GM23338 (cell line): ENCODE results near the gene MAFB. TPM values are rescaled to one million over a fixed set of nuclear protein-coding genes. Genes with fewer than 3 reads are reported as not detected.

Experiments used
- ATAC-seq: fragments of 200-7000 bp; cut with Tn5 transposase; 3 replicates; pipeline ENCODE4 v1.9.1; 2020
- DNase-seq: peaks from one replicate; pipeline ENCODE4 v3.0.0-alpha.2; 2015; ENCODE audit warnings: low spot score
- H2AFZ ChIP-seq: fragments of 200-600 bp; sonication (generic); 2 replicates; pipeline ENCODE4 v1.8.0; 2016; ENCODE audit warnings: antibody characterized with exemption, mild to moderate bottlenecking, moderate library complexity
- H3F3A ChIP-seq: fragments of 200-600 bp; sonication (generic); replicated peaks from 2 replicates; pipeline ENCODE4 v1.8.0; 2017; ENCODE audit warnings: antibody characterized with exemption, mixed run types, low read depth
- H3K27ac ChIP-seq: fragments of 200-600 bp; sonication (generic); 2 replicates; pipeline ENCODE4 v1.6.1; 2016; ENCODE audit warnings: low read depth
- H3K27me3 ChIP-seq: fragments of 200-600 bp; sonication (generic); 2 replicates; pipeline ENCODE4 v1.8.0; 2016; ENCODE audit warnings: mild to moderate bottlenecking, mixed run types, moderate library complexity; ENCODE audit not compliant: insufficient read depth
- H3K36me3 ChIP-seq: fragments of 200-600 bp; sonication (generic); 2 replicates; pipeline ENCODE4 v1.8.0; 2016; ENCODE audit warnings: mild to moderate bottlenecking; ENCODE audit not compliant: insufficient read depth
- H3K4me1 ChIP-seq: fragments of 200-600 bp; sonication (generic); 2 replicates; pipeline ENCODE4 v1.8.0; 2016; ENCODE audit warnings: mild to moderate bottlenecking, moderate library complexity; ENCODE audit not compliant: insufficient read depth
- H3K4me2 ChIP-seq: fragments of 200-600 bp; sonication (generic); 2 replicates; pipeline ENCODE4 v1.7.1; 2017; ENCODE audit warnings: mixed run types
- H3K4me3 ChIP-seq: fragments of 200-600 bp; sonication (generic); 2 replicates; pipeline ENCODE4 v1.6.1; 2016; ENCODE audit warnings: mixed run types
- H3K79me2 ChIP-seq: fragments of 200-600 bp; sonication (generic); replicated peaks from 2 replicates; pipeline ENCODE4 v1.8.0; 2017; ENCODE audit warnings: mild to moderate bottlenecking; ENCODE audit not compliant: insufficient read depth
- H3K9me2 ChIP-seq: fragments of 200-600 bp; sonication (generic); 2 replicates; pipeline ENCODE4 v1.8.0; 2017; ENCODE audit not compliant: insufficient read depth
- H4K20me1 ChIP-seq: fragments of 200-600 bp; sonication (generic); replicated peaks from 2 replicates; pipeline ENCODE4 v1.8.0; 2017; ENCODE audit warnings: mild to moderate bottlenecking; ENCODE audit not compliant: insufficient read depth
- H3K27ac Mint-ChIP-seq: 2 replicates; pipeline ENCODE4 v1.8.0; 2020; ENCODE audit warnings: inconsistent platforms, mild to moderate bottlenecking, moderate library complexity, mixed read lengths
- H3K27me3 Mint-ChIP-seq: 3 replicates; pipeline ENCODE4 v1.8.0; 2022; ENCODE audit warnings: low read depth, mild to moderate bottlenecking, moderate library complexity, mixed read lengths, inconsistent platforms; ENCODE audit not compliant: insufficient read depth, poor library complexity
- H3K36me3 Mint-ChIP-seq: 3 replicates; pipeline ENCODE4 v1.8.0; 2021; ENCODE audit warnings: low read depth, mild to moderate bottlenecking, inconsistent platforms, moderate library complexity, mixed read lengths
- H3K4me1 Mint-ChIP-seq: 3 replicates; pipeline ENCODE4 v1.8.0; 2020; ENCODE audit warnings: mild to moderate bottlenecking, inconsistent platforms, mixed read lengths
- H3K4me3 Mint-ChIP-seq: 3 replicates; pipeline ENCODE4 v1.8.0; 2021; ENCODE audit warnings: moderate library complexity, mild to moderate bottlenecking, inconsistent platforms, mixed read lengths
- H3K9me3 Mint-ChIP-seq: 3 replicates; pipeline ENCODE4 v1.8.0; 2020; ENCODE audit warnings: moderate library complexity, mild to moderate bottlenecking, inconsistent platforms, mixed read lengths
- CREB1 ChIP-seq: fragments of 250-450 bp; sonication (Bioruptor Pico); IDR thresholded peaks from 2 replicates; pipeline ENCODE4 v1.5.0; 2020; ENCODE audit warnings: low read depth, mild to moderate bottlenecking, moderate library complexity
- EZH2phosphoT487 ChIP-seq: fragments of 200-600 bp; sonication (generic); IDR thresholded peaks from one replicate; pipeline ENCODE4 v1.8.1; 2018; ENCODE audit warnings: antibody characterized with exemption; ENCODE audit not compliant: unreplicated experiment
- JUNB ChIP-seq: IDR thresholded peaks from one replicate; pipeline ENCODE4 v1.6.1; 2016; ENCODE audit warnings: antibody characterized with exemption; ENCODE audit not compliant: unreplicated experiment
- NANOG ChIP-seq: IDR thresholded peaks from 2 replicates; pipeline ENCODE4 v1.6.1; 2016; ENCODE audit warnings: antibody characterized with exemption, borderline replicate concordance
- POLR2AphosphoS5 ChIP-seq: IDR thresholded peaks from 2 replicates; pipeline ENCODE4 v1.6.1; 2016; ENCODE audit warnings: antibody characterized with exemption, low read depth
- STAT1 ChIP-seq: IDR thresholded peaks from one replicate; pipeline ENCODE4 v1.6.1; 2016; ENCODE audit warnings: antibody characterized with exemption; ENCODE audit not compliant: unreplicated experiment
- ZNF114 ChIP-seq: fragments of 250-450 bp; sonication (Bioruptor Pico); IDR thresholded peaks from 2 replicates; pipeline ENCODE4 v1.5.0; 2020; ENCODE audit warnings: mild to moderate bottlenecking, moderate library complexity
- ZNF331 ChIP-seq: fragments of 250-450 bp; sonication (Bioruptor Pico); IDR thresholded peaks from 2 replicates; pipeline ENCODE4 v1.5.0; 2020; ENCODE audit warnings: low read depth, mild to moderate bottlenecking, moderate library complexity
- polyA plus RNA-seq: library from polyadenylated mRNA; unstranded; fragments of >200 nt; fragmentation: Nextera tagmentation; extraction: Ambion mirVana; gene quantifications from 2 replicates; pipeline ENCODE4 v1.2.1, GENCODE V29; 2016
- total RNA-seq: library from RNA; depleted of rRNA; stranded (reverse); fragments of >200 nt; shearing (Covaris generic); gene quantifications from 2 replicates; pipeline ENCODE4 v1.2.3, GENCODE V29; 2014
- TF ChIP-seq, protein P1 (sequence below): IDR thresholded peaks from 2 replicates; pipeline ENCODE4 v1.6.1; 2016; ENCODE audit warnings: antibody characterized with exemption
- TF ChIP-seq, protein P2 (sequence below), 2 experiments: fragments of 200-600 bp in 1 of 2; sonication (generic) in 1 of 2; conservative IDR thresholded peaks; 2 replicates each; pipeline versions ENCODE4 v1.5.1 to v1.6.1; 2016 to 2017; ENCODE audit warnings: antibody characterized with exemption in 2 of 2, low read depth in 2 of 2, mild to moderate bottlenecking in 2 of 2, moderate library complexity in 1 of 2
- TF ChIP-seq, protein P3 (sequence below): IDR thresholded peaks from one replicate; pipeline ENCODE4 v1.6.1; 2018; ENCODE audit warnings: antibody characterized with exemption; ENCODE audit not compliant: unreplicated experiment

Gene MAFB
- total and polyA plus RNA-seq, 2 experiments from 2014 or later = 1.6 to 2.3 TPM

DNA sequence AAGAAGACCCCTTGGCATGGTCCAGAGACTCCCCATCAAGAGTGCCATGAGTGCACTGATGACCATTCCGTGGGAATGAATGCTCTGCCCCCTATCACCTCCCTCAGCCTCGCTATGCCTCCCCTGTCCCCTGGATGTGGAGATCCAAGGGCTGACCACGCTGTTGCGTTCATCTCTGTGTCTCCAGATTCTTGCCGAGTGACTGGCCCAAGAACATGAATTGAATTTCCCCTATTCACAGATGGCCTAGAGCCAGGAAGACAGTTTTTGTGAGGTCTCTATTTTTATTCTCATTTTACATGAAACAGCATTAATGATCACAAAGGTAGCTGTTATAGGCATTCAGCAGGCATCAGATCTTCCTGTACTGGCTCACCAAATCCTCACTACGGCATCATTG, 33.6 kb downstream of the MAFB start (continued):
- TF ChIP-seq, protein P1, sequence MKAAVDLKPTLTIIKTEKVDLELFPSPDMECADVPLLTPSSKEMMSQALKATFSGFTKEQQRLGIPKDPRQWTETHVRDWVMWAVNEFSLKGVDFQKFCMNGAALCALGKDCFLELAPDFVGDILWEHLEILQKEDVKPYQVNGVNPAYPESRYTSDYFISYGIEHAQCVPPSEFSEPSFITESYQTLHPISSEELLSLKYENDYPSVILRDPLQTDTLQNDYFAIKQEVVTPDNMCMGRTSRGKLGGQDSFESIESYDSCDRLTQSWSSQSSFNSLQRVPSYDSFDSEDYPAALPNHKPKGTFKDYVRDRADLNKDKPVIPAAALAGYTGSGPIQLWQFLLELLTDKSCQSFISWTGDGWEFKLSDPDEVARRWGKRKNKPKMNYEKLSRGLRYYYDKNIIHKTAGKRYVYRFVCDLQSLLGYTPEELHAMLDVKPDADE = no peak
- TF ChIP-seq POLR2AphosphoS5 = no peak
- no peak for TF ChIP-seq JUNB
- no peak for TF ChIP-seq EZH2phosphoT487
- no peak for TF ChIP-seq ZNF331 (CRISPR knock-in tag)
- TF ChIP-seq, protein P2, sequence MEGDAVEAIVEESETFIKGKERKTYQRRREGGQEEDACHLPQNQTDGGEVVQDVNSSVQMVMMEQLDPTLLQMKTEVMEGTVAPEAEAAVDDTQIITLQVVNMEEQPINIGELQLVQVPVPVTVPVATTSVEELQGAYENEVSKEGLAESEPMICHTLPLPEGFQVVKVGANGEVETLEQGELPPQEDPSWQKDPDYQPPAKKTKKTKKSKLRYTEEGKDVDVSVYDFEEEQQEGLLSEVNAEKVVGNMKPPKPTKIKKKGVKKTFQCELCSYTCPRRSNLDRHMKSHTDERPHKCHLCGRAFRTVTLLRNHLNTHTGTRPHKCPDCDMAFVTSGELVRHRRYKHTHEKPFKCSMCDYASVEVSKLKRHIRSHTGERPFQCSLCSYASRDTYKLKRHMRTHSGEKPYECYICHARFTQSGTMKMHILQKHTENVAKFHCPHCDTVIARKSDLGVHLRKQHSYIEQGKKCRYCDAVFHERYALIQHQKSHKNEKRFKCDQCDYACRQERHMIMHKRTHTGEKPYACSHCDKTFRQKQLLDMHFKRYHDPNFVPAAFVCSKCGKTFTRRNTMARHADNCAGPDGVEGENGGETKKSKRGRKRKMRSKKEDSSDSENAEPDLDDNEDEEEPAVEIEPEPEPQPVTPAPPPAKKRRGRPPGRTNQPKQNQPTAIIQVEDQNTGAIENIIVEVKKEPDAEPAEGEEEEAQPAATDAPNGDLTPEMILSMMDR (conservative IDR thresholded peaks at IDR 0.05; ENCODE audit: low read depth in 2 of 2) = no peak
- no peak for TF ChIP-seq STAT1
- no peak for TF ChIP-seq NANOG
- no peak for TF ChIP-seq ZNF114

DNA sequence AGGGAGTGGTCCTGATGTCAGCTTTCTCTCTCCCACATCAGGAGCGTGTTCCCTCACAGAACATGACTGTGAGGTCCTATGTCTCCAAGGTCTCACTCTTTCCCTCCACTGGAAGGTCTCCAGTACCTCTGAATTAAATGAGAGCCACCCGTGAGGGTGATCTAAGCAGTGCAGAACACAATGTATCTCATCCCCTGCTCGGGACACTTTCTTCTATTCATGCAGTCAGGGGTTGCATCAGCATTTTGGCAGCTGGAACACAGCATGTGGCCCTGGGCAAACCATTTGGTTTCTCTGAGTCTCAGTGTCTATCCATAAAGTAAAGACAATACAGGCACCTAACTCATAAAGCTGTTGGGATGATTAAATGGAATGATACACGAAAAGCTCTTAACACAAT, 34.2 kb downstream of the MAFB start:
- H3K4me1 Mint-ChIP-seq = peaks cover 7% of the 10 kb centered on the region; the same call in 2 of the 3 replicates

DNA sequence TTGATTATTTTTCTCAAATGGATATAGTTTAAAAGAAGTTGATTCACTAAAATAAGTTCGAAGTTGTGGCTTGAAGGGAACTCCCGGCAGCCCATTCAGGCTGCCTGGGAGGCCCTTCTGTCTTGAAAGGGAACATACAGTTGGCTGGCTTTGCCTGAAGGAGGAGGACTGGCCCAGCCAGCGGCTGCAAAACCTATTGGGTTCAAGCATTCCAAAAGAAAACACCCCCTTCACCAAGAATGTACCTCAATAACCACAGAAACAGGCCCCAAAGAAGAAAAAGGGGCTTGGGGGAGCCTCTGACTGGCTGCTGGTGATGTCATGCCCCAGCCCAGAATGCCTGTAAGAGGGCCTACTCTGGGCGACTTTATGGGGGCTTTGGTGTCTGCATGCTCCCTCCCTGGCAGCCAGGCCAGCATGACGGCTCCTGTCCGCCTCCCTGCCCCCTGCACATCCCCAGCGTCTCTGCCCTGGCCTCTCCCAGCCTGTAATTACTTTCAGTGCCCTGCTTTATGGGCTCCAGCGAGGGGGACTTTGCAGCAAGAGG, 36.5 kb downstream of the MAFB start:
- H2AFZ ChIP-seq = no peak overlapping the region
- no peak overlapping the region for H3K27ac Mint-ChIP-seq
- H3K27me3 Mint-ChIP-seq = peaks cover 10% of the 10 kb centered on the region
- no peaks in the 10 kb centered on the region for H3K36me3 Mint-ChIP-seq
- H3K9me2 ChIP-seq = peaks cover 4% of the 10 kb centered on the region; the same call in 1 of the 2 replicates
- no peaks in the 10 kb centered on the region; the same call in 2 of the 3 replicates for H3K9me3 Mint-ChIP-seq
- no peaks in the 10 kb centered on the region for H3K27me3 ChIP-seq
- H3K4me2 ChIP-seq = no peak overlapping the region
- H3K79me2 ChIP-seq = no peaks in the 10 kb centered on the region
- H3F3A ChIP-seq = no peaks in the 10 kb centered on the region
- H3K4me3 ChIP-seq = no peak overlapping the region
- TF ChIP-seq CREB1 (CRISPR knock-in tag) (no peak), STAT1 (no peak), POLR2AphosphoS5 (no peak), NANOG (no peak), ZNF331 (CRISPR knock-in tag) (no peak), ZNF114 (no peak)
- TF ChIP-seq, protein P2 (conservative IDR thresholded peaks at IDR 0.05; ENCODE audit: low read depth in 2 of 2) = no peak
- TF ChIP-seq, protein P3, sequence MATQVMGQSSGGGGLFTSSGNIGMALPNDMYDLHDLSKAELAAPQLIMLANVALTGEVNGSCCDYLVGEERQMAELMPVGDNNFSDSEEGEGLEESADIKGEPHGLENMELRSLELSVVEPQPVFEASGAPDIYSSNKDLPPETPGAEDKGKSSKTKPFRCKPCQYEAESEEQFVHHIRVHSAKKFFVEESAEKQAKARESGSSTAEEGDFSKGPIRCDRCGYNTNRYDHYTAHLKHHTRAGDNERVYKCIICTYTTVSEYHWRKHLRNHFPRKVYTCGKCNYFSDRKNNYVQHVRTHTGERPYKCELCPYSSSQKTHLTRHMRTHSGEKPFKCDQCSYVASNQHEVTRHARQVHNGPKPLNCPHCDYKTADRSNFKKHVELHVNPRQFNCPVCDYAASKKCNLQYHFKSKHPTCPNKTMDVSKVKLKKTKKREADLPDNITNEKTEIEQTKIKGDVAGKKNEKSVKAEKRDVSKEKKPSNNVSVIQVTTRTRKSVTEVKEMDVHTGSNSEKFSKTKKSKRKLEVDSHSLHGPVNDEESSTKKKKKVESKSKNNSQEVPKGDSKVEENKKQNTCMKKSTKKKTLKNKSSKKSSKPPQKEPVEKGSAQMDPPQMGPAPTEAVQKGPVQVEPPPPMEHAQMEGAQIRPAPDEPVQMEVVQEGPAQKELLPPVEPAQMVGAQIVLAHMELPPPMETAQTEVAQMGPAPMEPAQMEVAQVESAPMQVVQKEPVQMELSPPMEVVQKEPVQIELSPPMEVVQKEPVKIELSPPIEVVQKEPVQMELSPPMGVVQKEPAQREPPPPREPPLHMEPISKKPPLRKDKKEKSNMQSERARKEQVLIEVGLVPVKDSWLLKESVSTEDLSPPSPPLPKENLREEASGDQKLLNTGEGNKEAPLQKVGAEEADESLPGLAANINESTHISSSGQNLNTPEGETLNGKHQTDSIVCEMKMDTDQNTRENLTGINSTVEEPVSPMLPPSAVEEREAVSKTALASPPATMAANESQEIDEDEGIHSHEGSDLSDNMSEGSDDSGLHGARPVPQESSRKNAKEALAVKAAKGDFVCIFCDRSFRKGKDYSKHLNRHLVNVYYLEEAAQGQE = no peak
- TF ChIP-seq, protein P1 = no peak
- DNase-seq (no peak), ATAC-seq (no peak)
- H3K36me3 ChIP-seq = no peaks in the 10 kb centered on the region
- H3K4me1 Mint-ChIP-seq = peaks cover 7% of the 10 kb centered on the region; the same call in 2 of the 3 replicates
- no peaks in the 10 kb centered on the region for H3K4me1 ChIP-seq
- no peaks in the 10 kb centered on the region for H4K20me1 ChIP-seq
- no peak overlapping the region for H3K27ac ChIP-seq
- no peak overlapping the region for H3K4me3 Mint-ChIP-seq

More for the DNA sequence above, 34.2 kb downstream of the MAFB start:
- H3K4me1 ChIP-seq = no peaks in the 10 kb centered on the region
- H2AFZ ChIP-seq = no peak overlapping the region
- no peaks in the 10 kb centered on the region for H4K20me1 ChIP-seq
- no peaks in the 10 kb centered on the region for H3K36me3 ChIP-seq
- no peak for ATAC-seq
- no peaks in the 10 kb centered on the region for H3K79me2 ChIP-seq
- no peak overlapping the region for H3K4me3 ChIP-seq
- no peaks in the 10 kb centered on the region for H3F3A ChIP-seq
- H3K9me2 ChIP-seq = peaks cover 4% of the 10 kb centered on the region; the same call in 1 of the 2 replicates
- Mint-ChIP-seq H3K4me3 (no peak overlapping the region), H3K9me3 (no peaks in the 10 kb centered on the region; the same call in 2 of the 3 replicates), H3K36me3 (no peaks in the 10 kb centered on the region), H3K27me3 (peaks cover 11% of the 10 kb centered on the region), H3K27ac (no peak overlapping the region)
- TF ChIP-seq JUNB = no peak
- no peak for TF ChIP-seq CREB1 (CRISPR knock-in tag)
- no peak for TF ChIP-seq POLR2AphosphoS5
- no peak overlapping the region for H3K27ac ChIP-seq
- no peak for DNase-seq
- H3K4me2 ChIP-seq = no peak overlapping the region
- no peaks in the 10 kb centered on the region for H3K27me3 ChIP-seq
